ENCODE measurements around the gene ZFP2.

ZFP2 gene

GRCh38 chr5:178981381-178981780, 85.7 kb downstream of the ZFP2 start:
- DNase-seq (ENCODE audit: low spot score) = no peak
